Measurements from ENCODE around the gene RABEPK.
A peak's percentile ranks its signal among the peaks of the same experiment; 100 is the strongest.
"Not testable (repeated sequence)": the region's sequence is repeated elsewhere in the genome, so short reads cannot be mapped to it uniquely, and the experiment has no call there.

Gene RABEPK

GRCh38 chr9:125214186-125214585, 13.8 kb downstream of the RABEPK start:
- no peak for TF ChIP-seq CTCF (IDR thresholded peaks at IDR 0.05; ENCODE audit: unreplicated experiment in 3 of 3)
- Mint-ChIP-seq H3K9me3 (no peaks in the 10 kb centered on the region), H3K4me3 (no peak overlapping the region), H3K27me3 (ENCODE audit: low read depth) (no peaks in the 10 kb centered on the region), H3K36me3 (ENCODE audit: low read depth) (peaks cover 46% of the 10 kb centered on the region), H3K4me1 (no peaks in the 10 kb centered on the region), H3K27ac (no peak overlapping the region)

GRCh38 chr9:125218621-125219020, 18.3 kb downstream of the RABEPK start:
- peaks cover 39% of the 10 kb centered on the region for H3K36me3 Mint-ChIP-seq (ENCODE audit: low read depth)
- H3K27me3 Mint-ChIP-seq (ENCODE audit: low read depth): no peaks in the 10 kb centered on the region
- no peak overlapping the region for H3K4me3 Mint-ChIP-seq
- no peaks in the 10 kb centered on the region for H3K4me1 Mint-ChIP-seq
- no peak overlapping the region for H3K27ac Mint-ChIP-seq
- H3K9me3 Mint-ChIP-seq: no peaks in the 10 kb centered on the region
- no peak for TF ChIP-seq CTCF (IDR thresholded peaks at IDR 0.05; ENCODE audit: unreplicated experiment in 3 of 3)

GRCh38 chr9:125224858-125225257, 24.5 kb downstream of the RABEPK start:
- not testable (repeated sequence) for H3K4me3 Mint-ChIP-seq; H3K4me1 Mint-ChIP-seq; H3K27ac Mint-ChIP-seq; H3K9me3 Mint-ChIP-seq; H3K27me3 Mint-ChIP-seq (ENCODE audit: low read depth)
- H3K36me3 Mint-ChIP-seq (ENCODE audit: low read depth): peaks cover 27% of the 10 kb centered on the region

- no peak overlapping the region for H3K4me3 Mint-ChIP-seq
- H3K4me1 Mint-ChIP-seq: no peaks in the 10 kb centered on the region
- H3K27ac Mint-ChIP-seq: no peak overlapping the region
- no peak for TF ChIP-seq CTCF (IDR thresholded peaks at IDR 0.05; ENCODE audit: unreplicated experiment in 3 of 3)
- H3K36me3 Mint-ChIP-seq (ENCODE audit: low read depth): peaks cover 25% of the 10 kb centered on the region
- no peaks in the 10 kb centered on the region for H3K27me3 Mint-ChIP-seq (ENCODE audit: low read depth)
- no peaks in the 10 kb centered on the region for H3K9me3 Mint-ChIP-seq
These were observed 27.4 kb downstream of the RABEPK start for GRCh38 chr9:125227761-125228160.

GRCh38 chr9:125233678-125234077, 33.3 kb downstream of the RABEPK start:
- H3K36me3 Mint-ChIP-seq (ENCODE audit: low read depth): peaks cover 64% of the 10 kb centered on the region
- peak overlapping the region in 1 of 3 experiments; percentile 22 for H3K27ac Mint-ChIP-seq
- H3K4me3 Mint-ChIP-seq: no peak overlapping the region
- no peaks in the 10 kb centered on the region for H3K27me3 Mint-ChIP-seq (ENCODE audit: low read depth)
- peaks cover 34% of the 10 kb centered on the region for H3K4me1 Mint-ChIP-seq
- no peak for TF ChIP-seq CTCF (IDR thresholded peaks at IDR 0.05; ENCODE audit: unreplicated experiment in 3 of 3)
- no peaks in the 10 kb centered on the region for H3K9me3 Mint-ChIP-seq

- not testable (repeated sequence) for H3K4me3 Mint-ChIP-seq; H3K9me3 Mint-ChIP-seq; H3K27ac Mint-ChIP-seq; H3K27me3 Mint-ChIP-seq (ENCODE audit: low read depth)
- Mint-ChIP-seq H3K4me1 (peaks cover 39% of the 10 kb centered on the region), H3K36me3 (ENCODE audit: low read depth) (peaks cover 68% of the 10 kb centered on the region)
These were observed 33.8 kb downstream of the RABEPK start for GRCh38 chr9:125234099-125234498.

- Mint-ChIP-seq H3K27me3 (ENCODE audit: low read depth) (no peaks in the 10 kb centered on the region), H3K36me3 (ENCODE audit: low read depth) (peaks cover 73% of the 10 kb centered on the region), H3K9me3 (no peaks in the 10 kb centered on the region), H3K4me3 (peak overlapping the region; percentile 36 to 94 (median 45)), H3K4me1 (peaks cover 41% of the 10 kb centered on the region), H3K27ac (peak overlapping the region in 2 of 3 experiments; percentile 53 to 67)
- no peak for TF ChIP-seq CTCF (IDR thresholded peaks at IDR 0.05; ENCODE audit: unreplicated experiment in 3 of 3)
These were observed 35.6 kb downstream of the RABEPK start for GRCh38 chr9:125235804-125236519.

GRCh38 chr9:125236520-125237159, 36.3 kb downstream of the RABEPK start:
- peaks cover 41% of the 10 kb centered on the region for H3K4me1 Mint-ChIP-seq
- not testable (repeated sequence) for H3K9me3 Mint-ChIP-seq; H3K27me3 Mint-ChIP-seq (ENCODE audit: low read depth)
- H3K36me3 Mint-ChIP-seq (ENCODE audit: low read depth): peaks cover 77% of the 10 kb centered on the region
- H3K27ac Mint-ChIP-seq: peak overlapping the region in 2 of 3 experiments; percentile 2 to 67
- peak overlapping the region; percentile 45 to 96 (median 94) for H3K4me3 Mint-ChIP-seq

Measured in nephron (organoid).